Measurements from ENCODE around the gene DNM3.

Gene DNM3

DNA sequence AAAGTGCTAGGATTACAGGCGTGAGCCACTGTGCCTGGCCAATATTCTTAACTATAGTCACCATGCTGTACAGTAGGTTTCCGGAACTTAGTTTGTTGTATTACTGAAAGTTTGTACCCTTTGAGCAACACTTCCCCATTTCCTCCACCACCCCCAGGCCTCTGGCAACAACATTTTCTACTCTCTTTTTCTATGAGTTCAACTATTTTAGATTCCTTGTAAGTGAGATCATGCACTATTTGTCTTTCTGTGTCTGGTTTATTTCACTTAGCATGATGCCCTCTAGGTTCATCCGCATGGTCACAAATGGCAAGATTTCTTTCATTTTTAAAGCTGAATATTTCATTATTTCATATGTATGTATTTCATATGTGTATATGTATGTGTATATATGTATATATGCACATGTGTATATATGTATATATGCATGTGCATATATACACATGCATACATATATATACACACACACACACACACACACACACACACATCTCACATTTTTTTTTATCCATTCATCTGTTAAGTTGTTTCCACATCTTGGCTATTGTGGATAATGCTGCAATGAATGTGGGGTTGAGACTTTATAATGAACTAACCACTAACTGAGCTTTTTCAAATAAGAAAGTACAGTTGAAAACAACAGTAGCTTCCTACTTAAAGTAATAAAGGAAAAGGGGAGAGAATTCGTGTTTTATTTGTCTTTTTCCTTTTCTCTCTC lies 322.4 kb downstream of the DNM3 start:
- Histone ChIP-seq H3K79me2 (ENCODE audit: control insufficient read depth, low read length) (no peaks in the 10 kb centered on the region), H3K27me3 (ENCODE audit: control insufficient read depth, low read length) (0 out of 2 replicates have a peak, but pooled peaks cover 3% of the 10 kb centered on the region), H3K36me3 (ENCODE audit: control insufficient read depth, low read length) (no peaks in the 10 kb centered on the region), H3F3A (ENCODE audit: control insufficient read depth, insufficient read depth) (no peaks in the 10 kb centered on the region), H3K9me3 (ENCODE audit: control insufficient read depth, insufficient read depth, low read length) (no peaks in the 10 kb centered on the region), H3K9me2 (replicated peaks; ENCODE audit: control insufficient read depth, low read length) (no peaks in the 10 kb centered on the region), H3K4me2 (ENCODE audit: low read length) (no peak overlapping the region), H3K27ac (ENCODE audit: low read depth, low read length) (no peak overlapping the region), H3K4me1 (ENCODE audit: control insufficient read depth, low read length) (no peaks in the 10 kb centered on the region), H3K4me3 (ENCODE audit: low read length) (no peak overlapping the region), H4K20me1 (ENCODE audit: control insufficient read depth, insufficient read depth, low read depth, low read length) (no peaks in the 10 kb centered on the region)
- TF ChIP-seq EZH2phosphoT487 (IDR thresholded peaks at IDR 0.05; ENCODE audit: borderline replicate concordance, low read length) = no peak
- TF ChIP-seq, protein P1, sequence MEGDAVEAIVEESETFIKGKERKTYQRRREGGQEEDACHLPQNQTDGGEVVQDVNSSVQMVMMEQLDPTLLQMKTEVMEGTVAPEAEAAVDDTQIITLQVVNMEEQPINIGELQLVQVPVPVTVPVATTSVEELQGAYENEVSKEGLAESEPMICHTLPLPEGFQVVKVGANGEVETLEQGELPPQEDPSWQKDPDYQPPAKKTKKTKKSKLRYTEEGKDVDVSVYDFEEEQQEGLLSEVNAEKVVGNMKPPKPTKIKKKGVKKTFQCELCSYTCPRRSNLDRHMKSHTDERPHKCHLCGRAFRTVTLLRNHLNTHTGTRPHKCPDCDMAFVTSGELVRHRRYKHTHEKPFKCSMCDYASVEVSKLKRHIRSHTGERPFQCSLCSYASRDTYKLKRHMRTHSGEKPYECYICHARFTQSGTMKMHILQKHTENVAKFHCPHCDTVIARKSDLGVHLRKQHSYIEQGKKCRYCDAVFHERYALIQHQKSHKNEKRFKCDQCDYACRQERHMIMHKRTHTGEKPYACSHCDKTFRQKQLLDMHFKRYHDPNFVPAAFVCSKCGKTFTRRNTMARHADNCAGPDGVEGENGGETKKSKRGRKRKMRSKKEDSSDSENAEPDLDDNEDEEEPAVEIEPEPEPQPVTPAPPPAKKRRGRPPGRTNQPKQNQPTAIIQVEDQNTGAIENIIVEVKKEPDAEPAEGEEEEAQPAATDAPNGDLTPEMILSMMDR (IDR thresholded peaks at IDR 0.05; ENCODE audit: low read depth, low read length, poor library complexity, severe bottlenecking) = no peak

DNA sequence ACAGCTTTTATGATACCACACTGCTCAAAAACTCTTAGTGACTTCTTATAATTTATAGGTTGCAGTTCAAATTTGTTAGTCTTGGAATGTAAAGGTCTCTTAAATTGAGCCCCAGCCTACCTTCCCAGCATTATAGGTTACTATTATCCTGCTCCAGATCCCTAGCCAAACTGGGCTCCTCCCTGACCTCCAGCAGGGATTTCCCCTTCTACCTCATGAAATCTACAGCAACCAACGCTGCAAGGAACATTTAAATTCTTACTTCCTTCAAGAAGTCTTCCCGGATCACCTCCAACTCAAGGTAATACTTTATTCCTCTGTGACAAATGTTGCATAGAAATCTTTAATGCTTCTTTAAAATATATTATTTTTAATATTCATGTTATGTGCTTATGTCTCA lies 324.1 kb downstream of the DNM3 start:
- H3K79me2 ChIP-seq (ENCODE audit: control insufficient read depth, low read length) = no peaks in the 10 kb centered on the region
- no peaks in the 10 kb centered on the region for H3K9me3 ChIP-seq (ENCODE audit: control insufficient read depth, insufficient read depth, low read length)
- no peak overlapping the region for H3K27ac ChIP-seq (ENCODE audit: low read depth, low read length)
- H3K4me3 ChIP-seq (ENCODE audit: low read length) = no peak overlapping the region
- H3F3A ChIP-seq (ENCODE audit: control insufficient read depth, insufficient read depth) = no peaks in the 10 kb centered on the region
- H4K20me1 ChIP-seq (ENCODE audit: control insufficient read depth, insufficient read depth, low read depth, low read length) = no peaks in the 10 kb centered on the region
- no peaks in the 10 kb centered on the region for H3K9me2 ChIP-seq (replicated peaks; ENCODE audit: control insufficient read depth, low read length)
- TF ChIP-seq, protein P1 (IDR thresholded peaks at IDR 0.05; ENCODE audit: low read depth, low read length, poor library complexity, severe bottlenecking) = no peak
- no peak for TF ChIP-seq EZH2phosphoT487 (IDR thresholded peaks at IDR 0.05; ENCODE audit: borderline replicate concordance, low read length)
- H3K36me3 ChIP-seq (ENCODE audit: control insufficient read depth, low read length) = no peaks in the 10 kb centered on the region
- H3K4me1 ChIP-seq (ENCODE audit: control insufficient read depth, low read length) = no peaks in the 10 kb centered on the region
- no peak overlapping the region for H3K4me2 ChIP-seq (ENCODE audit: low read length)
- 0 out of 2 replicates have a peak, but pooled peaks cover 3% of the 10 kb centered on the region for H3K27me3 ChIP-seq (ENCODE audit: control insufficient read depth, low read length)

DNA sequence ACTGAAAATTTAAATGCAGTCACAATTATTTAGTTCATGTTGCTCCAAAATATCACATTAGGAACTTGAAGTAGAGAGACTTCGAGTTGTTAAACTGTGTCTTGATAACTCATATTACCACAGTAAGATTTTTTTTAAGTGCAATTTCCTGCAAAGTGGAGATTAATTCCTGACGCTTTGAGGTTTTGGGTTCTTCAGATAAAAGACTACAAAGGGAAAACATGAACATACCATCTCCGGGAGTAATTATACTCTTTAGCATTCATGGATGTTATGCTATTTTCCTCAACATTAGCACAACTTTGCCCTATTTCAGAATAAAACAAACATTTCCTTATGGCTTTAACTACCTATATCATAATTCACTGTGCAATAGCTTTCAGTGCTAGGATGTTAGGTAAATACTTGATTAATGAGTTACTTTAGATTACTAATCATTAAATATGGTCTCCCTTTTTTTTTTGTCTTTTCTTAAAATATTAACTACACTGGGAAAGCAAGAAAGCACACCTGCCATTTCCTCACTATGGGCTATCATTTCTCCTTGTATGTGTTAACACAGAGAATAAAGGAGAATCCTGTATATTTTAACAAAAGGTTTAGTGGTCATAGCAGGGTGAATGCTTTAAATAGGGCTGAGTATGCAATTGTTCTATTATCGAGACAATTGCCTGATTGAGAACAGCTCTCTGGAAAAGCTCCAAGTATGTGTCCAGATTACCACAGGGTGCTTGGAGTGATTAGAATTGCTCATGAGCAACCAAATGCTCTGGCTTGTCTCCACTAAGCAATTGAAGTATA lies 326.7 kb downstream of the DNM3 start:
- Histone ChIP-seq H3K4me3 (ENCODE audit: low read length) (no peak overlapping the region), H3F3A (ENCODE audit: control insufficient read depth, insufficient read depth) (no peaks in the 10 kb centered on the region), H3K9me2 (replicated peaks; ENCODE audit: control insufficient read depth, low read length) (no peaks in the 10 kb centered on the region), H3K4me2 (ENCODE audit: low read length) (no peak overlapping the region), H3K4me1 (ENCODE audit: control insufficient read depth, low read length) (no peaks in the 10 kb centered on the region), H3K27me3 (ENCODE audit: control insufficient read depth, low read length) (peaks cover 5% of the 10 kb centered on the region; the same call in 1 of the 2 replicates), H3K36me3 (ENCODE audit: control insufficient read depth, low read length) (no peaks in the 10 kb centered on the region), H3K79me2 (ENCODE audit: control insufficient read depth, low read length) (no peaks in the 10 kb centered on the region), H3K9me3 (ENCODE audit: control insufficient read depth, insufficient read depth, low read length) (no peaks in the 10 kb centered on the region), H4K20me1 (ENCODE audit: control insufficient read depth, insufficient read depth, low read depth, low read length) (no peaks in the 10 kb centered on the region), H3K27ac (ENCODE audit: low read depth, low read length) (no peak overlapping the region)
- TF ChIP-seq EZH2phosphoT487 (IDR thresholded peaks at IDR 0.05; ENCODE audit: borderline replicate concordance, low read length) = no peak
- TF ChIP-seq, protein P1 (IDR thresholded peaks at IDR 0.05; ENCODE audit: low read depth, low read length, poor library complexity, severe bottlenecking) = no peak

Data from DOHH2 (cell line).